CD4-positive, alpha-beta T cell (primary cell): ENCODE data around the gene FMNL3. TPM values are rescaled to one million over a fixed set of nuclear protein-coding genes. Genes with fewer than 3 reads are reported as not detected.
"Not testable (repeated sequence)": the region's sequence is repeated elsewhere in the genome, so short reads cannot be mapped to it uniquely, and the experiment has no call there.

Experiments
- ATAC-seq: fragments of 200-7000 bp; cut with Tn5 transposase; one replicate; pipeline ENCODE4 v1.10.0; 2022; ENCODE audit warnings: mild to moderate bottlenecking; ENCODE audit not compliant: poor library complexity
- CTCF ChIA-PET: fragments of 350-600 bp; sonication (Branson Sonifier 250); formaldehyde crosslinking; loops from one replicate; lab custom pipeline; 2021; ENCODE audit warnings: antibody characterized with exemption, inconsistent platforms; lab: Charles Lee
- POLR2A ChIA-PET: fragments of 350-600 bp; sonication (Branson Sonifier 250); formaldehyde crosslinking; loops from one replicate; lab custom pipeline; 2021; ENCODE audit warnings: antibody characterized with exemption, inconsistent platforms; lab: Charles Lee
- DNase-seq, 14 experiments: peaks; one replicate each; pipeline ENCODE4 v3.0.0-alpha.2; 2013 to 2020; ENCODE audit warnings: mixed read lengths in 2 of 14
- H3K27ac ChIP-seq, 2 donors: one replicate each; pipeline versions ENCODE4 v1.5.1 to v1.7.0; 2013; ENCODE audit warnings: low read length in 2 of 2, low read depth in 1 of 2, mild to moderate bottlenecking in 1 of 2
- H3K27me3 ChIP-seq, 2 experiments: 1 replicate in 1 of 2; 2 replicates in 1 of 2; pipeline versions ENCODE4 v1.6.1 to v1.7.0; 2013; ENCODE audit warnings: low read length in 2 of 2, control low read depth in 1 of 2, mild to moderate bottlenecking in 1 of 2, moderate library complexity in 1 of 2; ENCODE audit not compliant: insufficient read depth in 2 of 2, control insufficient read depth in 1 of 2
- H3K36me3 ChIP-seq: one replicate; pipeline ENCODE4 v1.6.1; 2013; ENCODE audit warnings: low read length, control low read depth; ENCODE audit not compliant: insufficient read depth
- H3K4me1 ChIP-seq: one replicate; pipeline ENCODE4 v1.6.1; 2013; ENCODE audit warnings: low read length, control low read depth; ENCODE audit not compliant: insufficient read depth
- H3K4me3 ChIP-seq: one replicate; pipeline ENCODE4 v1.5.1; 2013; ENCODE audit warnings: mild to moderate bottlenecking, low read length, moderate library complexity
- H3K9me3 ChIP-seq, 2 experiments: 1 replicate in 1 of 2; 2 replicates in 1 of 2; pipeline versions ENCODE4 v1.6.1 to v1.7.0; 2013; ENCODE audit warnings: low read length in 2 of 2, mild to moderate bottlenecking in 2 of 2, control low read depth in 1 of 2, moderate library complexity in 1 of 2; ENCODE audit not compliant: control insufficient read depth in 1 of 2, insufficient read depth in 1 of 2
- H3K27ac Mint-ChIP-seq: one replicate; pipeline ENCODE4 v1.8.0; 2020; ENCODE audit warnings: mixed read lengths
- H3K27me3 Mint-ChIP-seq: one replicate; pipeline ENCODE4 v1.8.0; 2021; ENCODE audit warnings: mixed read lengths
- H3K36me3 Mint-ChIP-seq: one replicate; pipeline ENCODE4 v1.8.0; 2021; ENCODE audit warnings: low read depth, mixed read lengths
- H3K4me1 Mint-ChIP-seq: one replicate; pipeline ENCODE4 v1.8.0; 2021; ENCODE audit warnings: low read depth, mixed read lengths
- H3K4me3 Mint-ChIP-seq: one replicate; pipeline ENCODE4 v1.8.0; 2020; ENCODE audit warnings: mild to moderate bottlenecking, mixed read lengths
- H3K9me3 Mint-ChIP-seq: one replicate; pipeline ENCODE4 v1.8.0; 2020; ENCODE audit warnings: mixed read lengths
- CTCF ChIP-seq: fragments of 200-600 bp; IDR thresholded peaks from one replicate; pipeline ENCODE4 v1.8.0; 2022; ENCODE audit warnings: antibody characterized with exemption, mild to moderate bottlenecking
- intact Hi-C, 2 experiments: fragments of 100-400 bp; cut with DNase I in 1 of 2; cut with micrococcal nuclease in 1 of 2; formaldehyde crosslinking; loops; one replicate each; pipeline versions ENCODE4 v1.15.1 to v1.9.0; 2023 to 2025; cut with DNase I, micrococcal nuclease
- total RNA-seq, 174 experiments: library from RNA in 2 of 174; stranded (reverse) in 2 of 174; gene quantifications; one replicate each; pipeline ENCODE4 v1.2.3 and lab custom pipeline; 2021 to 2026

The FMNL3 gene
- total RNA-seq, 2 experiments from 2014 or later, result 33.3 to 34.8 TPM

DNA sequence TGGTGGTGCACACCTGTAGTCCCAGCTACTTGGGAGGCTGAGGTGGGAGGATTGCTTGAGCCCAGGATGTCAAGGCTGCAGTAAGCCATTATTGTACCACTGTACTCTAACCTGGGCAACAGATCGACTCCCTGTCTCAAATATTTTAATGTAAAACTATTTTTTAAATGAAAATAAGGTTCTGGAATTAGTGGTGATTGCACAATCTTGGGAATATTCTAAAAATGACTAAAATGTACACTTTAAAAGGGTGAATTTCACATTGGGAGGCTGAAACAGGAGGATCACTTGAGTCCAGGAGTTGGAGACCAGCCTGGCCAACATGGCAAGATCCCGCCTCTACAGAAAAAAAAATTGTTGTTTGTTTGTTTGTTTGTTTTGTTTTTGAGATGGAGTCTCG lies 21.2 kb upstream of the FMNL3 start:
- Mint-ChIP-seq H3K36me3 (no peaks in the 10 kb centered on the region), H3K4me1 (no peaks in the 10 kb centered on the region), H3K27ac (no peak overlapping the region), H3K9me3 (no peaks in the 10 kb centered on the region), H3K27me3 (peaks cover 23% of the 10 kb centered on the region), H3K4me3 (no peak overlapping the region)
- TF ChIP-seq CTCF, result no peak
- CTCF ChIA-PET, result no interaction called here
- H3K4me3 ChIP-seq, result no peak overlapping the region
- DNase-seq, result no peak
- H3K36me3 ChIP-seq, result no peaks in the 10 kb centered on the region
- no peak for ATAC-seq
- no peaks in the 10 kb centered on the region for H3K27me3 ChIP-seq
- no peaks in the 10 kb centered on the region for H3K9me3 ChIP-seq
- intact Hi-C loops, result loop anchor here in 1 of 2 experiments (10.0 kb wide), 1 partner anchor 46 kb away; no protein-coding TSS in a partner anchor
- POLR2A ChIA-PET, result no interaction called here
- no peaks in the 10 kb centered on the region for H3K4me1 ChIP-seq
- no peak overlapping the region for H3K27ac ChIP-seq

GRCh38 chr12:49721355-49721754 lies 14.2 kb upstream of the FMNL3 start:
- POLR2A ChIA-PET, result not testable (repeated sequence)

GRCh38 chr12:49720214-49720613 lies 13.0 kb upstream of the FMNL3 start:
- no peak for TF ChIP-seq CTCF
- Mint-ChIP-seq H3K4me3 (no peak overlapping the region), H3K9me3 (no peaks in the 10 kb centered on the region), H3K36me3 (no peaks in the 10 kb centered on the region), H3K27ac (no peak overlapping the region), H3K4me1 (no peaks in the 10 kb centered on the region), H3K27me3 (peaks cover 16% of the 10 kb centered on the region)
- no peak overlapping the region for H3K4me3 ChIP-seq
- H3K4me1 ChIP-seq, result no peaks in the 10 kb centered on the region
- H3K27ac ChIP-seq, result no peak overlapping the region
- POLR2A ChIA-PET, result interaction anchor here (0.8 kb wide), 1 partner anchor 21 kb away, joined by 6 read pairs; the partner anchor contains the start of gene TMBIM6
- H3K36me3 ChIP-seq, result no peaks in the 10 kb centered on the region
- CTCF ChIA-PET, result interaction anchor here (0.8 kb wide), 1 partner anchor 21 kb away, joined by 3 read pairs; the partner anchor contains the start of gene TMBIM6
- no peak for ATAC-seq
- intact Hi-C loops, result loop anchor here in 1 of 2 experiments (10.0 kb wide), 1 partner anchor 55 kb away; no protein-coding TSS in a partner anchor
- H3K9me3 ChIP-seq, result no peaks in the 10 kb centered on the region
- H3K27me3 ChIP-seq, result peaks cover 0 to 3% of the 10 kb centered on the region in 2 experiments
- DNase-seq, result peak in 1 of 14 experiments; percentile 25

More at GRCh38 chr12:49721355-49721754, 14.2 kb upstream of the FMNL3 start:
- H3K36me3 Mint-ChIP-seq, CTCF ChIA-PET, H3K27me3 ChIP-seq, H3K9me3 Mint-ChIP-seq, H3K4me3 ChIP-seq, H3K4me1 Mint-ChIP-seq, H3K27ac Mint-ChIP-seq, H3K4me1 ChIP-seq, H3K36me3 ChIP-seq, H3K27ac ChIP-seq, H3K4me3 Mint-ChIP-seq, ATAC-seq, H3K9me3 ChIP-seq, DNase-seq: not testable (repeated sequence)
- H3K27me3 Mint-ChIP-seq, result peaks cover 17% of the 10 kb centered on the region
- intact Hi-C loops, result loop anchor here in 1 of 2 experiments (10.0 kb wide), 1 partner anchor 53 kb away; no protein-coding TSS in a partner anchor

GRCh38 chr12:49717800-49718199 lies 10.6 kb upstream of the FMNL3 start:
- H3K36me3 Mint-ChIP-seq, H3K4me3 Mint-ChIP-seq, POLR2A ChIA-PET, ATAC-seq, H3K36me3 ChIP-seq, H3K27ac Mint-ChIP-seq, DNase-seq, H3K27me3 ChIP-seq, H3K9me3 ChIP-seq, H3K4me1 Mint-ChIP-seq, H3K9me3 Mint-ChIP-seq, intact Hi-C loops, CTCF ChIA-PET, H3K4me3 ChIP-seq, H3K4me1 ChIP-seq, H3K27ac ChIP-seq: not testable (repeated sequence)
- H3K27me3 Mint-ChIP-seq, result peaks cover 24% of the 10 kb centered on the region
